SK-N-SH (cell line): Measurements from ENCODE around the gene MORN5. TPM values are rescaled to one million over a fixed set of nuclear protein-coding genes. Genes with fewer than 3 reads are reported as not detected.

Experiments used
- CTCF ChIA-PET: fragments of 300-600, 350-600 bp; formaldehyde crosslinking; extraction: SDS; loops from one replicate; lab custom pipeline; 2021; lab: Yijun Ruan, JAX
- POLR2A ChIA-PET: fragments of 350-600 bp; sonication (Branson Sonifier 250); formaldehyde crosslinking; extraction: SDS; loops from one replicate; lab custom pipeline; 2020; ENCODE audit warnings: antibody characterized with exemption, inconsistent platforms; lab: Yijun Ruan, JAX
- DNase-seq: peaks from one replicate; pipeline ENCODE4 v3.0.0; 2012
- H2AFZ ChIP-seq: fragments of 200-600 bp; sonication (generic); 2 replicates; pipeline ENCODE4 v1.8.1; 2016; ENCODE audit warnings: antibody characterized with exemption, mild to moderate bottlenecking, low read depth
- H3F3A ChIP-seq: fragments of 200-600 bp; sonication (generic); replicated peaks from 2 replicates; pipeline ENCODE3; 2016; ENCODE audit warnings: antibody characterized with exemption, mild to moderate bottlenecking; ENCODE audit not compliant: insufficient read depth
- H3K27ac ChIP-seq, 2 experiments: fragments of 200-500 bp in 1 of 2; fragments of 200-600 bp in 1 of 2; sonication (Bioruptor generic) in 1 of 2; sonication (generic), shearing (Covaris generic) in 1 of 2; 2 replicates each; pipeline versions ENCODE4 v1.5.1 to v1.6.1; 2014 to 2016; ENCODE audit warnings: low read depth in 2 of 2, inconsistent platforms in 1 of 2, low read length in 1 of 2, mild to moderate bottlenecking in 1 of 2, mixed read lengths in 1 of 2
- H3K27me3 ChIP-seq: fragments of 200-600 bp; sonication (generic), shearing (Covaris generic); 2 replicates; pipeline ENCODE4 v1.6.1; 2016; ENCODE audit warnings: mixed run types; ENCODE audit not compliant: insufficient read depth
- H3K36me3 ChIP-seq, 2 experiments: fragments of 200-500 bp in 1 of 2; fragments of 200-600 bp in 1 of 2; sonication (Bioruptor generic) in 1 of 2; sonication (generic) in 1 of 2; replicated peaks in 1 of 2; 2 replicates each; pipeline versions ENCODE3 to v1.5.1; 2014 to 2016; ENCODE audit warnings: low read length in 1 of 2, mild to moderate bottlenecking in 1 of 2; ENCODE audit not compliant: insufficient read depth in 2 of 2, control insufficient read depth in 1 of 2
- H3K4me1 ChIP-seq, 2 experiments: fragments of 200-500 bp in 1 of 2; fragments of 200-600 bp in 1 of 2; sonication (Bioruptor generic) in 1 of 2; sonication (generic), shearing (Covaris generic) in 1 of 2; 2 replicates each; pipeline versions ENCODE4 v1.5.1 to v1.6.1; 2014 to 2016; ENCODE audit warnings: low read depth in 1 of 2, low read length in 1 of 2, mixed run types in 1 of 2; ENCODE audit not compliant: insufficient read depth in 2 of 2, control insufficient read depth in 1 of 2
- H3K4me2 ChIP-seq: fragments of 200-600 bp; sonication (generic), shearing (Covaris generic); 2 replicates; pipeline ENCODE4 v1.6.1; 2017; ENCODE audit warnings: mixed run types
- H3K4me3 ChIP-seq, 2 experiments: fragments of 200-500 bp in 1 of 2; fragments of 200-600 bp in 1 of 2; sonication (Bioruptor generic) in 1 of 2; sonication (generic), shearing (Covaris generic) in 1 of 2; 2 replicates each; pipeline versions ENCODE4 v1.5.1 to v1.8.1; 2014 to 2016; ENCODE audit warnings: low read depth in 2 of 2, inconsistent platforms in 1 of 2, low read length in 1 of 2, mild to moderate bottlenecking in 1 of 2, mixed read lengths in 1 of 2, moderate library complexity in 1 of 2
- H3K79me2 ChIP-seq: fragments of 200-600 bp; sonication (generic); 2 replicates; pipeline ENCODE4 v1.8.1; 2017; ENCODE audit warnings: mild to moderate bottlenecking; ENCODE audit not compliant: insufficient read depth
- H3K9ac ChIP-seq: fragments of 200-600 bp; sonication (generic); 2 replicates; pipeline ENCODE4 v1.6.1; 2017; ENCODE audit warnings: mixed run types
- H3K9me2 ChIP-seq: fragments of 200-600 bp; sonication (generic); 2 replicates; pipeline ENCODE4 v1.6.1; 2017; ENCODE audit warnings: mixed run types
- H3K9me3 ChIP-seq: fragments of 200-600 bp; sonication (generic); 2 replicates; pipeline ENCODE4 v1.6.1; 2017; ENCODE audit warnings: mixed run types, mild to moderate bottlenecking, moderate library complexity
- H4K20me1 ChIP-seq: fragments of 200-600 bp; sonication (generic); 2 replicates; pipeline ENCODE4 v1.6.1; 2017; ENCODE audit warnings: mild to moderate bottlenecking, mixed run types; ENCODE audit not compliant: insufficient read depth
- CHD2 ChIP-seq: fragments of 150-350 bp; IDR thresholded peaks from 2 replicates; pipeline ENCODE4 v1.6.1; 2018; ENCODE audit warnings: low read length; ENCODE audit not compliant: partially characterized antibody
- FOXM1 ChIP-seq: IDR thresholded peaks from 2 replicates; pipeline ENCODE4 v1.4.0; 2012; ENCODE audit warnings: low read depth, mild to moderate bottlenecking
- GATA2 ChIP-seq: sonication (generic); formaldehyde crosslinking; IDR thresholded peaks from 2 replicates; pipeline ENCODE4 v1.5.0; 2020; ENCODE audit warnings: mild to moderate bottlenecking, missing genetic modification reagents
- JUND ChIP-seq: IDR thresholded peaks from 2 replicates; pipeline ENCODE4 v1.4.0; 2012
- MEF2A ChIP-seq: IDR thresholded peaks from 2 replicates; pipeline ENCODE4 v1.4.0; 2012; ENCODE audit warnings: low read depth, borderline replicate concordance
- MXI1 ChIP-seq: IDR thresholded peaks from 2 replicates; pipeline ENCODE4 v1.6.1; 2012; ENCODE audit warnings: mild to moderate bottlenecking, low read depth, low read length, improper control_type of control experiment
- POLR2AphosphoS5 ChIP-seq: IDR thresholded peaks from 2 replicates; pipeline ENCODE4 v1.6.1; 2012; ENCODE audit warnings: low read depth, low read length
- RFX5 ChIP-seq: IDR thresholded peaks from 2 replicates; pipeline ENCODE4 v1.6.1; 2012; ENCODE audit warnings: mild to moderate bottlenecking, improper control_type of control experiment, low read length
- RXRA ChIP-seq: IDR thresholded peaks from 2 replicates; pipeline ENCODE4 v1.4.0; 2012; ENCODE audit warnings: low read depth, mild to moderate bottlenecking, borderline replicate concordance
- SMC3 ChIP-seq: IDR thresholded peaks from 2 replicates; pipeline ENCODE4 v1.6.1; 2012; ENCODE audit warnings: low read depth, low read length, improper control_type of control experiment
- TCF12 ChIP-seq: IDR thresholded peaks from 2 replicates; pipeline ENCODE4 v1.4.0; 2012
- YY1 ChIP-seq: IDR thresholded peaks from 2 replicates; pipeline ENCODE4 v1.4.0; 2012; ENCODE audit warnings: low read depth, mild to moderate bottlenecking
- WGBS: methylation state at CpG from one replicate; pipeline ENCODE4 v1.1.6; 2017; ENCODE audit warnings: low lambda C conversion rate; 5-methylcytosine and 5-hydroxymethylcytosine counted together
- polyA plus RNA-seq, 3 experiments: library from polyadenylated mRNA; depleted of rRNA; stranded (reverse); fragments of >200 nt; gene quantifications; 2 replicates each; pipeline ENCODE4 v1.2.3, GENCODE V29; 2012
- TF ChIP-seq, protein P1 (sequence below): IDR thresholded peaks from 2 replicates; pipeline ENCODE4 v1.4.0; 2012; ENCODE audit warnings: low read depth, borderline replicate concordance
- TF ChIP-seq, protein P2 (sequence below): fragments of 150-350 bp; IDR thresholded peaks from 2 replicates; pipeline ENCODE4 v1.6.1; 2017; ENCODE audit warnings: antibody characterized with exemption, low read length, low read depth, borderline replicate concordance
- TF ChIP-seq, protein P3 (sequence below): IDR thresholded peaks from 2 replicates; pipeline ENCODE4 v1.4.0; 2012; ENCODE audit warnings: low read depth
- TF ChIP-seq, protein P4 (sequence below): IDR thresholded peaks from 2 replicates; pipeline ENCODE4 v1.6.1; 2012; ENCODE audit warnings: mild to moderate bottlenecking, low read depth, low read length, moderate library complexity

The MORN5 gene
- polyA plus RNA-seq, 1 of the 3 experiments (the other 2 are of a cell fraction), result not detected

DNA sequence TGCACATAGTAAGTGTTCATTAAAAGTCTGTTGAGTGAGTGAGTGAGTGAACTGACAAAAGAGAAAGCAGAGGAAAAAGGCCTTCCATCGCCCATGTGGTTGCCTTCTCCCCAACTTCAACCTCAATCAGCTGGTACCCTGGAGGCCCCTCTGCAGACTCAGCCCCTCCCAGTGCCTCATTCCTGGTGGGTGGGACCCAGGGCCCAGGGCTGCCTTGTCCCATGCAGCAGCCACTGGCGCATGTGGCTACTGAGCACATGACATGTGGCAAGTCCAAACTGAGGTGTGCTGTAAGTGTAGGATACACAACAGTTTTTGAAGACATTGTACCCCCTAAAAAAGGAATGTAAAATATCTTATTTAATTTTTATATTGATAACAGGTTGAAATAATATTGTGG is 29.7 kb upstream of the MORN5 start:
- 72% methylated on average over 2 of the region's 2 CpGs for WGBS
- H3K9ac ChIP-seq, result no peak overlapping the region
- H2AFZ ChIP-seq, result no peak overlapping the region
- H3K27me3 ChIP-seq, result no peaks in the 10 kb centered on the region
- peaks cover 0 to 8% of the 10 kb centered on the region in 2 experiments; a peak in 2 of 4 replicates for H3K4me1 ChIP-seq
- no peaks in the 10 kb centered on the region for H3F3A ChIP-seq
- ChIA-PET CTCF (interaction anchor here (1.2 to 15.3 kb wide), 3 partner anchors 32 to 323 kb away, joined by 3 to 528 read pairs (median 327); no protein-coding TSS in a partner anchor), POLR2A (no interaction called here)
- H3K9me3 ChIP-seq, result no peaks in the 10 kb centered on the region
- no peak for DNase-seq
- no peaks in the 10 kb centered on the region for H3K9me2 ChIP-seq
- H3K27ac ChIP-seq, result no peak overlapping the region
- H4K20me1 ChIP-seq, result no peaks in the 10 kb centered on the region
- no peak overlapping the region for H3K4me3 ChIP-seq
- TF ChIP-seq, protein P1, sequence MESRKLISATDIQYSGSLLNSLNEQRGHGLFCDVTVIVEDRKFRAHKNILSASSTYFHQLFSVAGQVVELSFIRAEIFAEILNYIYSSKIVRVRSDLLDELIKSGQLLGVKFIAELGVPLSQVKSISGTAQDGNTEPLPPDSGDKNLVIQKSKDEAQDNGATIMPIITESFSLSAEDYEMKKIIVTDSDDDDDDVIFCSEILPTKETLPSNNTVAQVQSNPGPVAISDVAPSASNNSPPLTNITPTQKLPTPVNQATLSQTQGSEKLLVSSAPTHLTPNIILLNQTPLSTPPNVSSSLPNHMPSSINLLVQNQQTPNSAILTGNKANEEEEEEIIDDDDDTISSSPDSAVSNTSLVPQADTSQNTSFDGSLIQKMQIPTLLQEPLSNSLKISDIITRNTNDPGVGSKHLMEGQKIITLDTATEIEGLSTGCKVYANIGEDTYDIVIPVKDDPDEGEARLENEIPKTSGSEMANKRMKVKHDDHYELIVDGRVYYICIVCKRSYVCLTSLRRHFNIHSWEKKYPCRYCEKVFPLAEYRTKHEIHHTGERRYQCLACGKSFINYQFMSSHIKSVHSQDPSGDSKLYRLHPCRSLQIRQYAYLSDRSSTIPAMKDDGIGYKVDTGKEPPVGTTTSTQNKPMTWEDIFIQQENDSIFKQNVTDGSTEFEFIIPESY, result no peak
- TF ChIP-seq, protein P2, sequence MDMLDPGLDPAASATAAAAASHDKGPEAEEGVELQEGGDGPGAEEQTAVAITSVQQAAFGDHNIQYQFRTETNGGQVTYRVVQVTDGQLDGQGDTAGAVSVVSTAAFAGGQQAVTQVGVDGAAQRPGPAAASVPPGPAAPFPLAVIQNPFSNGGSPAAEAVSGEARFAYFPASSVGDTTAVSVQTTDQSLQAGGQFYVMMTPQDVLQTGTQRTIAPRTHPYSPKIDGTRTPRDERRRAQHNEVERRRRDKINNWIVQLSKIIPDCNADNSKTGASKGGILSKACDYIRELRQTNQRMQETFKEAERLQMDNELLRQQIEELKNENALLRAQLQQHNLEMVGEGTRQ, result no peak
- no peak for TF ChIP-seq RFX5
- TF ChIP-seq FOXM1, result no peak
- TF ChIP-seq POLR2AphosphoS5, result no peak
- TF ChIP-seq, protein P3, sequence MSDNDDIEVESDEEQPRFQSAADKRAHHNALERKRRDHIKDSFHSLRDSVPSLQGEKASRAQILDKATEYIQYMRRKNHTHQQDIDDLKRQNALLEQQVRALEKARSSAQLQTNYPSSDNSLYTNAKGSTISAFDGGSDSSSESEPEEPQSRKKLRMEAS, result no peak
- no peak for TF ChIP-seq YY1
- H3K36me3 ChIP-seq, result no peaks in the 10 kb centered on the region
- no peak overlapping the region for H3K4me2 ChIP-seq
- H3K79me2 ChIP-seq, result no peaks in the 10 kb centered on the region

DNA sequence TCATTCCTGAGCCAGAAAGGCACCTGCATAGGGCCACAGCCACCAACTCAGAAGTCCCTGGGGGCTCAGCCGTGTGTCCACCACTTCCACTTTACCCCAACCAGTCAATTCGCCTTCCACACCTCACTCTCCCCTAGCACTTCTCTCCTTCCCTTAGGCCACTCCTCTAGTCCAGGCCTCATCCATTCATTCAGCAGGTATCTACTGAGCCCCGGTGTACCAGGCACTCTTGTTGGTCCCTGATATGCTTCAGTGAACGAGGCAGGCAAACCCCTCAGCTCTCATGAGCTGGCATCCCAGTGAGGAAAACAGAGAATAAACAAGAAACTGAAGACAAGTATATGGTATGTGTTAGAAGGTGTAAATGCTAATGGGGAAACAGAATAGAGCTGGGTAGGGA is 28.9 kb upstream of the MORN5 start:
- Histone ChIP-seq H3K4me2 (no peak overlapping the region), H3K79me2 (no peaks in the 10 kb centered on the region), H3F3A (no peaks in the 10 kb centered on the region), H3K36me3 (no peaks in the 10 kb centered on the region), H3K4me3 (no peak overlapping the region), H3K27ac (no peak overlapping the region), H3K27me3 (no peaks in the 10 kb centered on the region), H3K9me3 (no peaks in the 10 kb centered on the region), H3K4me1 (peaks cover 0 to 5% of the 10 kb centered on the region in 2 experiments; a peak in 2 of 4 replicates), H3K9ac (no peak overlapping the region), H2AFZ (no peak overlapping the region), H4K20me1 (no peaks in the 10 kb centered on the region), H3K9me2 (no peaks in the 10 kb centered on the region)
- 59% methylated on average over 4 of the region's 4 CpGs for WGBS
- TF ChIP-seq RXRA (no peak), CHD2 (no peak), SMC3 (no peak), TCF12 (no peak), YY1 (no peak), JUND (no peak), MEF2A (no peak), GATA2 (CRISPR knock-in tag) (no peak), MXI1 (no peak)
- TF ChIP-seq, protein P4, sequence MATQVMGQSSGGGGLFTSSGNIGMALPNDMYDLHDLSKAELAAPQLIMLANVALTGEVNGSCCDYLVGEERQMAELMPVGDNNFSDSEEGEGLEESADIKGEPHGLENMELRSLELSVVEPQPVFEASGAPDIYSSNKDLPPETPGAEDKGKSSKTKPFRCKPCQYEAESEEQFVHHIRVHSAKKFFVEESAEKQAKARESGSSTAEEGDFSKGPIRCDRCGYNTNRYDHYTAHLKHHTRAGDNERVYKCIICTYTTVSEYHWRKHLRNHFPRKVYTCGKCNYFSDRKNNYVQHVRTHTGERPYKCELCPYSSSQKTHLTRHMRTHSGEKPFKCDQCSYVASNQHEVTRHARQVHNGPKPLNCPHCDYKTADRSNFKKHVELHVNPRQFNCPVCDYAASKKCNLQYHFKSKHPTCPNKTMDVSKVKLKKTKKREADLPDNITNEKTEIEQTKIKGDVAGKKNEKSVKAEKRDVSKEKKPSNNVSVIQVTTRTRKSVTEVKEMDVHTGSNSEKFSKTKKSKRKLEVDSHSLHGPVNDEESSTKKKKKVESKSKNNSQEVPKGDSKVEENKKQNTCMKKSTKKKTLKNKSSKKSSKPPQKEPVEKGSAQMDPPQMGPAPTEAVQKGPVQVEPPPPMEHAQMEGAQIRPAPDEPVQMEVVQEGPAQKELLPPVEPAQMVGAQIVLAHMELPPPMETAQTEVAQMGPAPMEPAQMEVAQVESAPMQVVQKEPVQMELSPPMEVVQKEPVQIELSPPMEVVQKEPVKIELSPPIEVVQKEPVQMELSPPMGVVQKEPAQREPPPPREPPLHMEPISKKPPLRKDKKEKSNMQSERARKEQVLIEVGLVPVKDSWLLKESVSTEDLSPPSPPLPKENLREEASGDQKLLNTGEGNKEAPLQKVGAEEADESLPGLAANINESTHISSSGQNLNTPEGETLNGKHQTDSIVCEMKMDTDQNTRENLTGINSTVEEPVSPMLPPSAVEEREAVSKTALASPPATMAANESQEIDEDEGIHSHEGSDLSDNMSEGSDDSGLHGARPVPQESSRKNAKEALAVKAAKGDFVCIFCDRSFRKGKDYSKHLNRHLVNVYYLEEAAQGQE, result no peak
- ChIA-PET CTCF (interaction anchor here (0.9 to 4.3 kb wide), 3 partner anchors 32 to 220 kb away, joined by 3 to 21 read pairs (median 16); no protein-coding TSS in a partner anchor), POLR2A (no interaction called here)
- DNase-seq, result no peak
